ENCODE measurements around the gene KCNH1. TPM values are rescaled to one million over a fixed set of nuclear protein-coding genes. Genes with fewer than 3 reads are reported as not detected.

KCNH1 gene
- polyA plus RNA-seq, 1 of the 3 experiments (the other 2 are of a cell fraction), result 0.08 TPM

DNA sequence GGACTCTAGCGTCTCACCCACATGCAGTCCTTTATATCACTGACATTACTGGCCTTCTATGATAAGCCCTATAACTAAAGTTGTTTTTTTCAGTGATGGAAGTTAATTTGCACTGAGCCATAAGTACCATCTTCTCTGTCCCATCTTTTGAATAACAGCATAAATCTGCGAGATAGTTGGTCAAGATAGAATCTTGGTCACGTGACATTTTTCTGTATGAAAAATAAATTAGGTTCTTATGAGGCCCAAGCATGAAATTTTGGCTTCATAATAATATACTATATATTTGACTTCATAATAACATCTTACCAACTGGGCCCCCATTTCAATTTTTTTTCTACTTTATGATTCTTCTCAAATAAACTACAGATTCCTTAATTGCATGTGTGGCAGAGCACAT is 285.5 kb downstream of the KCNH1 start:
- DNase-seq, result no peak
- TF ChIP-seq NRF1 (IDR thresholded peaks at IDR 0.05; ENCODE audit: low read depth, low read length) (no peak), GABPA (IDR thresholded peaks at IDR 0.05; ENCODE audit: low read depth) (no peak), SMC3 (IDR thresholded peaks at IDR 0.05; ENCODE audit: low read depth, low read length) (no peak), RAD21 (IDR thresholded peaks at IDR 0.05; ENCODE audit: low read length) (no peak), CTCF (IDR thresholded peaks at IDR 0.05) (no peak), USF1 (IDR thresholded peaks at IDR 0.05; ENCODE audit: borderline replicate concordance, low read depth) (no peak), ELF1 (IDR thresholded peaks at IDR 0.05) (no peak), CHD2 (IDR thresholded peaks at IDR 0.05; ENCODE audit: low read length, partially characterized antibody) (no peak), PBX3 (IDR thresholded peaks at IDR 0.05) (no peak), MEF2A (IDR thresholded peaks at IDR 0.05; ENCODE audit: borderline replicate concordance, low read depth) (no peak), POLR2AphosphoS5 (IDR thresholded peaks at IDR 0.05; ENCODE audit: low read depth, low read length) (no peak), GATA2 (CRISPR knock-in tag; IDR thresholded peaks at IDR 0.05) (no peak), ZBTB33 (IDR thresholded peaks at IDR 0.05; ENCODE audit: borderline replicate concordance, low read depth) (no peak), EP300 (IDR thresholded peaks at IDR 0.05; ENCODE audit: borderline replicate concordance in 1 of 2, low read depth in 1 of 2, low read length in 1 of 2) (no peak), RFX5 (IDR thresholded peaks at IDR 0.05; ENCODE audit: low read length) (no peak), EZH2phosphoT487 (IDR thresholded peaks at IDR 0.05; ENCODE audit: borderline replicate concordance, low read depth) (no peak)
- TF ChIP-seq, protein P1, sequence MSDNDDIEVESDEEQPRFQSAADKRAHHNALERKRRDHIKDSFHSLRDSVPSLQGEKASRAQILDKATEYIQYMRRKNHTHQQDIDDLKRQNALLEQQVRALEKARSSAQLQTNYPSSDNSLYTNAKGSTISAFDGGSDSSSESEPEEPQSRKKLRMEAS (IDR thresholded peaks at IDR 0.05; ENCODE audit: low read depth), result no peak
- Histone ChIP-seq H3K27me3 (ENCODE audit: insufficient read depth) (no peaks in the 10 kb centered on the region), H3K36me3 (replicated peaks in 1 of 2; ENCODE audit: control insufficient read depth in 1 of 2, insufficient read depth in 2 of 2, low read length in 1 of 2) (no peaks in the 10 kb centered on the region), H2AFZ (ENCODE audit: low read depth) (no peak overlapping the region), H3K9ac (no peak overlapping the region), H3K4me1 (ENCODE audit: control insufficient read depth in 1 of 2, insufficient read depth in 2 of 2, low read depth in 1 of 2, low read length in 1 of 2) (no peaks in the 10 kb centered on the region; a peak in 1 of 4 replicates), H3K4me2 (no peak overlapping the region), H3K27ac (ENCODE audit: low read depth in 2 of 2, low read length in 1 of 2) (no peak overlapping the region), H3F3A (replicated peaks; ENCODE audit: insufficient read depth) (no peaks in the 10 kb centered on the region), H3K9me3 (no peaks in the 10 kb centered on the region), H3K4me3 (ENCODE audit: low read depth in 2 of 2, low read length in 1 of 2) (no peak overlapping the region), H4K20me1 (ENCODE audit: insufficient read depth) (no peaks in the 10 kb centered on the region), H3K79me2 (ENCODE audit: insufficient read depth) (no peaks in the 10 kb centered on the region), H3K9me2 (no peaks in the 10 kb centered on the region)
- POLR2A ChIA-PET, result no interaction called here
- WGBS (ENCODE audit: low lambda C conversion rate), result 47% methylated on average over 3 of the region's 3 CpGs
- CTCF ChIA-PET, result no interaction called here
